B cell (primary cell): ENCODE data around the gene PLEKHA3. TPM values are rescaled to one million over a fixed set of nuclear protein-coding genes. Genes with fewer than 3 reads are reported as not detected.

Source experiments
- ATAC-seq: fragments of 200-7000 bp; cut with Tn5 transposase; one replicate; pipeline ENCODE4 v1.10.0; 2021; ENCODE audit warnings: low read depth, mild to moderate bottlenecking, moderate number of reproducible peaks, moderate library complexity
- CTCF ChIA-PET: fragments of 350-600 bp; sonication (Branson Sonifier 250); formaldehyde crosslinking; loops from one replicate; lab custom pipeline; 2021; ENCODE audit warnings: antibody characterized with exemption, inconsistent platforms; lab: Charles Lee
- POLR2A ChIA-PET: fragments of 350-600 bp; sonication (Branson Sonifier 250); formaldehyde crosslinking; loops from one replicate; lab custom pipeline; 2021; ENCODE audit warnings: antibody characterized with exemption; lab: Charles Lee
- DNase-seq: peaks from one replicate; pipeline ENCODE4 v3.0.0; 2013
- H2AFZ ChIP-seq: 2 replicates; pipeline ENCODE4 v1.6.1; 2012; ENCODE audit warnings: mild to moderate bottlenecking, low read depth, low read length; ENCODE audit not compliant: insufficient read depth, poor library complexity, severe bottlenecking
- H3K27ac ChIP-seq, 2 donors: 1 replicate in 1 of 2; 2 replicates in 1 of 2; pipeline ENCODE4 v1.5.1; 2012 to 2013; ENCODE audit warnings: low read length in 2 of 2, mild to moderate bottlenecking in 2 of 2, moderate library complexity in 1 of 2
- H3K27me3 ChIP-seq, 4 experiments: fragments of 200-600 bp in 1 of 4; sonication (generic) in 1 of 4; replicated peaks in 1 of 4; 1 replicate in 2 of 4; 2 replicates in 2 of 4; pipeline versions ENCODE4 v1.6.1 to v1.7.0; 2013 to 2016; ENCODE audit warnings: low read length in 3 of 4, mild to moderate bottlenecking in 2 of 4, mixed read lengths in 1 of 4, moderate library complexity in 1 of 4; ENCODE audit not compliant: insufficient read depth in 4 of 4, control insufficient read depth in 3 of 4; ENCODE audit errors: control extremely low read depth in 1 of 4
- H3K36me3 ChIP-seq, 2 experiments: replicated peaks in 1 of 2; 1 replicate in 1 of 2; 2 replicates in 1 of 2; pipeline versions ENCODE4 v1.6.1 to v1.7.1; 2013; ENCODE audit warnings: low read length in 1 of 2; ENCODE audit not compliant: insufficient read depth in 2 of 2, control insufficient read depth in 1 of 2; ENCODE audit errors: control extremely low read depth in 1 of 2, extremely low read depth in 1 of 2
- H3K4me1 ChIP-seq, 2 donors: fragments of 200-600 bp in 1 of 2; sonication (generic) in 1 of 2; 1 replicate in 1 of 2; 2 replicates in 1 of 2; pipeline versions ENCODE4 v1.5.1 to v1.6.1; 2013 to 2017; ENCODE audit warnings: low read length in 2 of 2; ENCODE audit not compliant: control insufficient read depth in 2 of 2, insufficient read depth in 2 of 2
- H3K4me2 ChIP-seq: replicated peaks from 2 replicates; pipeline ENCODE3; 2012; ENCODE audit warnings: mild to moderate bottlenecking, low read depth, low read length; ENCODE audit not compliant: poor library complexity, severe bottlenecking
- H3K4me3 ChIP-seq, 5 experiments: fragments of 200-600 bp in 1 of 5; sonication (generic) in 1 of 5; 1 replicate in 3 of 5; 2 replicates in 2 of 5; pipeline versions ENCODE4 v1.5.1 to v1.7.0; 2011 to 2016; ENCODE audit warnings: low read length in 4 of 5, mild to moderate bottlenecking in 4 of 5, low read depth in 2 of 5, control low read depth in 1 of 5, moderate library complexity in 1 of 5; ENCODE audit not compliant: insufficient read depth in 1 of 5; ENCODE audit errors: control extremely low read depth in 1 of 5, extremely low read depth in 1 of 5
- H3K79me2 ChIP-seq: fragments of 200-600 bp; sonication (generic); one replicate; pipeline ENCODE4 v1.6.0; 2016; ENCODE audit warnings: low read length; ENCODE audit not compliant: control insufficient read depth, insufficient read depth
- H3K9ac ChIP-seq: fragments of 200-600 bp; sonication (generic); 2 replicates; pipeline ENCODE4 v1.6.1; 2017; ENCODE audit warnings: mild to moderate bottlenecking, low read length, moderate library complexity
- H3K9me3 ChIP-seq, 3 donors: one replicate each; pipeline versions ENCODE4 v1.6.1 to v1.7.1; 2013; ENCODE audit warnings: low read length in 2 of 3; ENCODE audit not compliant: control insufficient read depth in 2 of 3, insufficient read depth in 1 of 3; ENCODE audit errors: control extremely low read depth in 1 of 3
- H4K20me1 ChIP-seq: 2 replicates; pipeline ENCODE4 v1.6.0; 2012; ENCODE audit warnings: mild to moderate bottlenecking, low read length; ENCODE audit not compliant: insufficient read depth, control insufficient read depth, poor library complexity, severe bottlenecking
- H3K27ac Mint-ChIP-seq: one replicate; pipeline ENCODE4 v1.8.0; 2021; ENCODE audit warnings: mixed read lengths
- H3K27me3 Mint-ChIP-seq: one replicate; pipeline ENCODE4 v1.8.0; 2021; ENCODE audit warnings: mixed read lengths
- H3K4me1 Mint-ChIP-seq: one replicate; pipeline ENCODE4 v1.8.0; 2021; ENCODE audit warnings: mixed read lengths
- H3K4me3 Mint-ChIP-seq: one replicate; pipeline ENCODE4 v1.8.0; 2021; ENCODE audit warnings: mixed read lengths
- H3K9me3 Mint-ChIP-seq: one replicate; pipeline ENCODE4 v1.8.0; 2022; ENCODE audit warnings: mixed read lengths; ENCODE audit not compliant: insufficient read depth
- EZH2 ChIP-seq: IDR thresholded peaks from 2 replicates; pipeline ENCODE4 v1.6.1; 2012; ENCODE audit warnings: borderline replicate concordance, low read depth, mild to moderate bottlenecking, moderate library complexity, low read length; ENCODE audit not compliant: insufficient read depth, poor library complexity, severe bottlenecking
- WGBS: methylation state at CpG from one replicate; pipeline ENCODE4 v1.1.5; 2013; ENCODE audit warnings: missing lambda C conversion rate; ENCODE audit not compliant: insufficient coverage; 5-methylcytosine and 5-hydroxymethylcytosine counted together
- intact Hi-C: fragments of 100-400 bp; cut with micrococcal nuclease; formaldehyde crosslinking; loops from one replicate; pipeline ENCODE4 v1.10.0; 2022
- polyA plus RNA-seq: library from polyadenylated mRNA; depleted of rRNA; stranded (reverse); fragments of >200 nt; gene quantifications from 2 replicates; pipeline ENCODE4 v1.2.3, GENCODE V29; 2012
- total RNA-seq, 2 donors: library from RNA; stranded (reverse); fragments of 120-200 nt in 1 of 2; gene quantifications; 1 replicate in 1 of 2; 2 replicates in 1 of 2; pipeline versions ENCODE4 v1.2.3 to v1.2.4, GENCODE V29; 2013 to 2022
- TF ChIP-seq, protein P1 (sequence below): fragments of 200-600 bp; IDR thresholded peaks from one replicate; pipeline ENCODE4 v1.8.0; 2022; ENCODE audit warnings: antibody characterized with exemption, mild to moderate bottlenecking

Gene PLEKHA3
- total and polyA plus RNA-seq, 2 donors (not counting 1 experiment from before 2014, with no cell fraction given): 4.8 to 29.3 TPM

DNA sequence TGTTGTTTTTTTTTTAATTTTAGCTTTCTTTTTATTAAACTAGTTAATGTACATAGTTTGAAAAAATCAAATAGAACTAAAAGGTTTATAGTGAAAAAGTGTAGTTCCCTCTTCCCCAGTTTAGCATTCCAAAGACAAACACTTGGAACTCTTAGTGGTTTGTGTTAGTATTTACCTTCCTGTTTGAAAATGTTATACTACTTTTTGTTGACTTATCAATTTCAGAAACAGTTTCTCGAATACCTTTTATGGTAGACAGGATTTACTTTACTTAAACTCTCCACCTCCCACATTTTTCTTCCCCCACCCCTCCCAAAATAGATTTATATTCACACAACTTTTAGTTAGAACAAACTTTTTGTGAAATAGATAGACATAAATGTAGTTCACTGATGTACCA lies 26.7 kb downstream of the PLEKHA3 start:
- no peaks in the 10 kb centered on the region for H3K9me3 ChIP-seq
- ChIA-PET POLR2A (no interaction called here), CTCF (no interaction called here)
- Mint-ChIP-seq H3K27me3 (no peaks in the 10 kb centered on the region), H3K27ac (no peak overlapping the region), H3K9me3 (no peaks in the 10 kb centered on the region), H3K4me3 (no peak overlapping the region), H3K4me1 (no peaks in the 10 kb centered on the region)
- TF ChIP-seq, protein P1, sequence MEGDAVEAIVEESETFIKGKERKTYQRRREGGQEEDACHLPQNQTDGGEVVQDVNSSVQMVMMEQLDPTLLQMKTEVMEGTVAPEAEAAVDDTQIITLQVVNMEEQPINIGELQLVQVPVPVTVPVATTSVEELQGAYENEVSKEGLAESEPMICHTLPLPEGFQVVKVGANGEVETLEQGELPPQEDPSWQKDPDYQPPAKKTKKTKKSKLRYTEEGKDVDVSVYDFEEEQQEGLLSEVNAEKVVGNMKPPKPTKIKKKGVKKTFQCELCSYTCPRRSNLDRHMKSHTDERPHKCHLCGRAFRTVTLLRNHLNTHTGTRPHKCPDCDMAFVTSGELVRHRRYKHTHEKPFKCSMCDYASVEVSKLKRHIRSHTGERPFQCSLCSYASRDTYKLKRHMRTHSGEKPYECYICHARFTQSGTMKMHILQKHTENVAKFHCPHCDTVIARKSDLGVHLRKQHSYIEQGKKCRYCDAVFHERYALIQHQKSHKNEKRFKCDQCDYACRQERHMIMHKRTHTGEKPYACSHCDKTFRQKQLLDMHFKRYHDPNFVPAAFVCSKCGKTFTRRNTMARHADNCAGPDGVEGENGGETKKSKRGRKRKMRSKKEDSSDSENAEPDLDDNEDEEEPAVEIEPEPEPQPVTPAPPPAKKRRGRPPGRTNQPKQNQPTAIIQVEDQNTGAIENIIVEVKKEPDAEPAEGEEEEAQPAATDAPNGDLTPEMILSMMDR: no peak
- no peak for TF ChIP-seq EZH2
- H3K4me3 ChIP-seq: no peak overlapping the region
- H3K27me3 ChIP-seq: no peaks in the 10 kb centered on the region
- H3K79me2 ChIP-seq: no peaks in the 10 kb centered on the region
- no CpG with 5 or more reads among the region's 1 CpG for WGBS
- H3K27ac ChIP-seq: no peak overlapping the region
- no peak overlapping the region for H3K4me2 ChIP-seq
- H3K9ac ChIP-seq: no peak overlapping the region
- H4K20me1 ChIP-seq: no peaks in the 10 kb centered on the region
- ATAC-seq: no peak
- H3K4me1 ChIP-seq: no peaks in the 10 kb centered on the region
- peaks cover 2 to 35% of the 10 kb centered on the region in 2 experiments for H3K36me3 ChIP-seq
- no peak overlapping the region for H2AFZ ChIP-seq
- no peak for DNase-seq
- intact Hi-C loops: no loop called here

DNA sequence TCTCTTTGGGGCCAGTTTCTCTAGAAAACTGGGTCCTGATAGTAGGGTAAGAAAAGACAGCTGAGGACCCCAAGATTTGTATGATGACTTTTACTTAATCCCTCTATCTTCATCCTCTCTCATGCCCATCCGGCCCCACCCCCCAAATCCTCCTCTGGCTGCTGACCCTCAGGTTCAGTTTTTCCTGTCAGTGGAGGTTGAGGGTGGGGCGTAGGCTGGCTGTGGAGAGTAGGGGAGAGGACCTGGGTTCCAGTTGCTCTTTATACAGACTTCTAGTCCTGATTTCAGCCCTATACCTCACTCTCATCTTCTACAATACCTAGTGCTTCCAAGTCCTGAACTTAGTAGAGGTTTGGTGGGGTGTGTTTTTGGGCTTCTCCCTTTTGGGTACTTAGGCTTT lies 28.4 kb downstream of the PLEKHA3 start:
- H3K27ac ChIP-seq: no peak overlapping the region
- Mint-ChIP-seq H3K9me3 (no peaks in the 10 kb centered on the region), H3K4me3 (no peak overlapping the region), H3K27me3 (no peaks in the 10 kb centered on the region), H3K4me1 (no peaks in the 10 kb centered on the region), H3K27ac (no peak overlapping the region)
- peaks cover 4 to 18% of the 10 kb centered on the region in 2 experiments for H3K36me3 ChIP-seq
- H3K9ac ChIP-seq: no peak overlapping the region
- POLR2A ChIA-PET: no interaction called here
- H4K20me1 ChIP-seq: no peaks in the 10 kb centered on the region
- ATAC-seq: no peak
- no peak for DNase-seq
- peaks cover 0 to 1% (median 0%) of the 10 kb centered on the region in 3 donors for H3K9me3 ChIP-seq
- no peak overlapping the region for H3K4me2 ChIP-seq
- no CpG with 5 or more reads among the region's 2 CpGs for WGBS
- intact Hi-C loops: no loop called here
- TF ChIP-seq, protein P1: no peak
- TF ChIP-seq EZH2: no peak
- CTCF ChIA-PET: no interaction called here
- H3K27me3 ChIP-seq: no peaks in the 10 kb centered on the region
- H3K4me1 ChIP-seq: no peaks in the 10 kb centered on the region
- H3K79me2 ChIP-seq: no peaks in the 10 kb centered on the region
- no peak overlapping the region for H3K4me3 ChIP-seq
- no peak overlapping the region for H2AFZ ChIP-seq
